Breast epithelium (tissue), 4 donors: ENCODE measurements around the gene STMP1. TPM values are rescaled to one million over a fixed set of nuclear protein-coding genes. Genes with fewer than 3 reads are reported as not detected.
"Not testable (repeated sequence)": the region's sequence is repeated elsewhere in the genome, so short reads cannot be mapped to it uniquely, and the experiment has no call there.

Experiments
- DNase-seq, 2 donors: peaks; one replicate each; pipeline ENCODE4 v3.0.0-alpha.2; 2019; ENCODE audit warnings: low spot score in 2 of 2
- H3K27ac ChIP-seq, 2 donors: fragments of 200-600 bp; sonication (generic) in 1 of 2; one replicate each; pipeline ENCODE4 v1.5.1; 2016 to 2019; ENCODE audit warnings: mild to moderate bottlenecking in 1 of 2
- H3K27me3 ChIP-seq, 2 donors: fragments of 200-600 bp; sonication (generic) in 1 of 2; one replicate each; pipeline versions ENCODE4 v1.5.1 to v1.6.0; 2017 to 2019; ENCODE audit warnings: control low read depth in 1 of 2, mild to moderate bottlenecking in 1 of 2
- H3K36me3 ChIP-seq: fragments of 200-600 bp; one replicate; pipeline ENCODE4 v1.5.1; 2019
- H3K4me1 ChIP-seq, 2 donors: fragments of 200-600 bp; sonication (generic); one replicate each; pipeline ENCODE4 v1.5.1; 2016 to 2019; ENCODE audit warnings: control low read depth in 1 of 2
- H3K4me3 ChIP-seq, 3 donors: fragments of 200-600 bp; sonication (generic); 1 replicate in 2 of 3; 2 replicates in 1 of 3; pipeline ENCODE4 v1.5.1; 2016 to 2019; ENCODE audit warnings: mild to moderate bottlenecking in 3 of 3, moderate library complexity in 2 of 3
- H3K9me3 ChIP-seq, 2 donors: fragments of 200-600 bp; sonication (generic) in 1 of 2; one replicate each; pipeline ENCODE4 v1.5.1; 2016 to 2019; ENCODE audit warnings: control low read depth in 1 of 2
- POLR2A ChIP-seq: fragments of 450-650 bp; IDR thresholded peaks from one replicate; pipeline ENCODE4 v1.6.1; 2016; ENCODE audit warnings: antibody characterized with exemption, mild to moderate bottlenecking, moderate library complexity
- POLR2AphosphoS5 ChIP-seq, 3 donors: sonication (generic); formaldehyde crosslinking; IDR thresholded peaks; one replicate each; pipeline ENCODE4 v1.6.1; 2017; ENCODE audit warnings: antibody characterized with exemption in 3 of 3
- intact Hi-C: fragments of 100-400 bp; cut with DNase I; formaldehyde crosslinking; loops from one replicate; pipeline ENCODE4 v1.15.1; 2023; ENCODE audit warnings: low total_unique reads
- total RNA-seq, 3 donors: library from RNA; depleted of rRNA; stranded (reverse); fragments of >200 nt; gene quantifications; one replicate each; pipeline ENCODE4 v1.1.0, GENCODE V29; 2016
- TF ChIP-seq, protein P1 (sequence below), 3 donors: fragments of 450-650 bp; IDR thresholded peaks; one replicate each; pipeline ENCODE4 v1.5.1; 2016 to 2017; ENCODE audit warnings: antibody characterized with exemption in 3 of 3, mild to moderate bottlenecking in 3 of 3, moderate library complexity in 3 of 3

STMP1 gene
- total RNA-seq, 3 donors from 2014 or later, result 13.9 to 27.2 (median 18.4) TPM

GRCh38 chr7:135685306-135686084 lies 23.2 kb downstream of the STMP1 start:
- peaks cover 0 to 7% of the 10 kb centered on the region in 2 donors for H3K4me1 ChIP-seq
- no peaks in the 10 kb centered on the region for H3K9me3 ChIP-seq
- H3K4me3 ChIP-seq, result no peak overlapping the region
- TF ChIP-seq POLR2AphosphoS5 (IDR thresholded peaks at IDR 0.05), result no peak
- TF ChIP-seq POLR2A, result no peak
- TF ChIP-seq, protein P1, sequence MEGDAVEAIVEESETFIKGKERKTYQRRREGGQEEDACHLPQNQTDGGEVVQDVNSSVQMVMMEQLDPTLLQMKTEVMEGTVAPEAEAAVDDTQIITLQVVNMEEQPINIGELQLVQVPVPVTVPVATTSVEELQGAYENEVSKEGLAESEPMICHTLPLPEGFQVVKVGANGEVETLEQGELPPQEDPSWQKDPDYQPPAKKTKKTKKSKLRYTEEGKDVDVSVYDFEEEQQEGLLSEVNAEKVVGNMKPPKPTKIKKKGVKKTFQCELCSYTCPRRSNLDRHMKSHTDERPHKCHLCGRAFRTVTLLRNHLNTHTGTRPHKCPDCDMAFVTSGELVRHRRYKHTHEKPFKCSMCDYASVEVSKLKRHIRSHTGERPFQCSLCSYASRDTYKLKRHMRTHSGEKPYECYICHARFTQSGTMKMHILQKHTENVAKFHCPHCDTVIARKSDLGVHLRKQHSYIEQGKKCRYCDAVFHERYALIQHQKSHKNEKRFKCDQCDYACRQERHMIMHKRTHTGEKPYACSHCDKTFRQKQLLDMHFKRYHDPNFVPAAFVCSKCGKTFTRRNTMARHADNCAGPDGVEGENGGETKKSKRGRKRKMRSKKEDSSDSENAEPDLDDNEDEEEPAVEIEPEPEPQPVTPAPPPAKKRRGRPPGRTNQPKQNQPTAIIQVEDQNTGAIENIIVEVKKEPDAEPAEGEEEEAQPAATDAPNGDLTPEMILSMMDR (IDR thresholded peaks at IDR 0.05), result no peak
- no peaks in the 10 kb centered on the region for H3K36me3 ChIP-seq
- H3K27ac ChIP-seq, result no peak overlapping the region
- intact Hi-C loops, result no loop called here
- H3K27me3 ChIP-seq, result no peaks in the 10 kb centered on the region
- DNase-seq, result no peak

GRCh38 chr7:135687466-135687865 lies 25.2 kb downstream of the STMP1 start:
- Histone ChIP-seq H3K27ac (no peak overlapping the region), H3K27me3 (no peaks in the 10 kb centered on the region), H3K36me3 (no peaks in the 10 kb centered on the region), H3K4me3 (no peak overlapping the region), H3K4me1 (peaks cover 0 to 7% of the 10 kb centered on the region in 2 donors), H3K9me3 (no peaks in the 10 kb centered on the region)
- DNase-seq, result no peak
- TF ChIP-seq POLR2AphosphoS5 (IDR thresholded peaks at IDR 0.05) (no peak), POLR2A (no peak)
- TF ChIP-seq, protein P1 (IDR thresholded peaks at IDR 0.05), result no peak
- intact Hi-C loops, result no loop called here

DNA sequence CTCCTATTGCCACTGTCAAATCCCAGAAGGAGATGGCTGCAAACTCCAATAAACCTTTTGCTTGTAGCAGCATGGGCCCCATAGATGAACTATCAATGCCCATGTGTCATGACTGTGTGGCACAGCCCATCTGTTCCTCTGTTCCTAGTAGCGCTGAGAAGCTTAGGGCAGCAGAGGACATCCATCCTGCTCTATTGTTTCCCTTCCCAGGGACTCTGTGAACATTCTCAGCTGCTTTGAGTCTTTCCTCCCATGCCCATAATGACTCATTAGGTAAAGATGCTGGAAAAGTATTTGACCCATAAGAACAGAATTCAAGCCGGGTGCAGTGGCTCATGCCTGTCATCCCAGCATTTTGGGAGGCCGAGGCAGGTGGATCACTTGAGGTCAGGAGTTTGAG lies 28.3 kb downstream of the STMP1 start:
- Histone ChIP-seq H3K9me3 (no peaks in the 10 kb centered on the region), H3K27ac (no peak overlapping the region), H3K4me1 (no peaks in the 10 kb centered on the region), H3K36me3 (no peaks in the 10 kb centered on the region), H3K4me3 (no peak overlapping the region), H3K27me3 (no peaks in the 10 kb centered on the region)
- intact Hi-C loops, result no loop called here
- TF ChIP-seq POLR2A (no peak), POLR2AphosphoS5 (IDR thresholded peaks at IDR 0.05) (no peak)
- TF ChIP-seq, protein P1 (IDR thresholded peaks at IDR 0.05), result no peak
- no peak for DNase-seq

- Histone ChIP-seq H3K4me3 (no peak overlapping the region), H3K36me3 (no peaks in the 10 kb centered on the region), H3K9me3 (no peaks in the 10 kb centered on the region), H3K27me3 (no peaks in the 10 kb centered on the region), H3K4me1 (no peaks in the 10 kb centered on the region), H3K27ac (no peak overlapping the region)
- intact Hi-C loops, result loop anchor here (2.0 kb wide), 1 partner anchor 73 kb away; no protein-coding TSS in a partner anchor
- no peak for DNase-seq
- no peak for TF ChIP-seq POLR2AphosphoS5 (IDR thresholded peaks at IDR 0.05)
- TF ChIP-seq POLR2A, result no peak
- TF ChIP-seq, protein P1 (IDR thresholded peaks at IDR 0.05), result no peak
These were observed 29.7 kb downstream of the STMP1 start for GRCh38 chr7:135692055-135692454.

- intact Hi-C loops, result loop anchor here (2.0 kb wide), 1 partner anchor 74 kb away; no protein-coding TSS in a partner anchor
- not testable (repeated sequence) for DNase-seq, H3K4me3 ChIP-seq, H3K27ac ChIP-seq, H3K4me1 ChIP-seq, H3K27me3 ChIP-seq, H3K36me3 ChIP-seq, H3K9me3 ChIP-seq
These were observed 30.3 kb downstream of the STMP1 start for GRCh38 chr7:135692606-135693005.
